HCT116 (cell line): ENCODE measurements around the gene IL1RL1. TPM values are rescaled to one million over a fixed set of nuclear protein-coding genes. Genes with fewer than 3 reads are reported as not detected.

Experiments used
- ATAC-seq: fragments of 200-7000 bp; cut with Tn5 transposase; 2 replicates; pipeline ENCODE4 v1.9.1; 2020; ENCODE audit warnings: mild to moderate bottlenecking, moderate library complexity
- BruUV-seq: library from RNA; stranded (reverse); fragments of 400-500 nt; replicated peaks from 2 replicates; lab custom pipeline; 2021; lab: Mats Ljungman, UMichigan
- CTCF ChIA-PET: fragments of 300-600 bp; sonication (Branson Sonifier 250); formaldehyde crosslinking; loops from one replicate; lab custom pipeline; 2021; ENCODE audit warnings: antibody characterized with exemption; lab: Charles Lee
- POLR2A ChIA-PET: fragments of 300-600, 350-600 bp; sonication (Branson Sonifier 250); formaldehyde crosslinking; loops from one replicate; lab custom pipeline; 2021; ENCODE audit warnings: antibody characterized with exemption; lab: Charles Lee
- RAD21 ChIA-PET, 2 experiments: fragments of 300-600 bp; sonication (Branson Sonifier 250); formaldehyde crosslinking; loops; one replicate each; lab custom pipeline; 2023; ENCODE audit warnings: low total read pairs in 2 of 2; ENCODE audit not compliant: uncharacterized antibody in 2 of 2, unreplicated experiment in 2 of 2, low non-redundant PET in 1 of 2; lab: Charles Lee
- DNase-seq: peaks from one replicate; pipeline ENCODE4 v3.0.0-alpha.2; 2010; ENCODE audit warnings: low read depth, low spot score
- H2AFZ ChIP-seq: fragments of 200-600 bp; shearing (Covaris generic), sonication (generic); 2 replicates; pipeline ENCODE4 v1.6.1; 2017; ENCODE audit warnings: low read depth, mixed run types, mixed read lengths, antibody characterized with exemption, low read length; ENCODE audit not compliant: poor library complexity, severe bottlenecking
- H3K27ac ChIP-seq: 2 replicates; pipeline ENCODE4 v1.5.1; 2012; ENCODE audit warnings: low read depth, low read length
- H3K27me3 ChIP-seq: fragments of 200-600 bp; sonication (generic); 2 replicates; pipeline ENCODE4 v1.6.1; 2016; ENCODE audit warnings: mixed run types, low read length, mixed read lengths; ENCODE audit not compliant: insufficient read depth
- H3K36me3 ChIP-seq, 2 experiments: fragments of 200-500 bp in 1 of 2; fragments of 200-600 bp in 1 of 2; sonication (Bioruptor generic) in 1 of 2; sonication (generic) in 1 of 2; 2 replicates each; pipeline versions ENCODE4 v1.5.1 to v1.6.1; 2014 to 2016; ENCODE audit warnings: low read length in 2 of 2, inconsistent platforms in 1 of 2, mixed read lengths in 1 of 2, mixed run types in 1 of 2; ENCODE audit not compliant: insufficient read depth in 2 of 2, control insufficient read depth in 1 of 2
- H3K4me1 ChIP-seq, 2 experiments: fragments of 200-600 bp in 1 of 2; sonication (generic) in 1 of 2; 2 replicates each; pipeline versions ENCODE4 v1.5.1 to v1.6.1; 2012 to 2017; ENCODE audit warnings: low read length in 2 of 2, inconsistent platforms in 1 of 2, mild to moderate bottlenecking in 1 of 2, mixed read lengths in 1 of 2, mixed run types in 1 of 2, moderate library complexity in 1 of 2; ENCODE audit not compliant: insufficient read depth in 2 of 2, control insufficient read depth in 1 of 2
- H3K4me2 ChIP-seq: fragments of 200-600 bp; sonication (generic); 2 replicates; pipeline ENCODE4 v1.6.1; 2017; ENCODE audit warnings: mixed run types, low read length, mixed read lengths
- H3K4me3 ChIP-seq, 2 experiments: fragments of 200-600 bp in 1 of 2; sonication (generic) in 1 of 2; replicated peaks in 1 of 2; 2 replicates each; pipeline ENCODE4 v1.5.1; 2011 to 2016; ENCODE audit warnings: low read length in 2 of 2, control low read depth in 1 of 2, low read depth in 1 of 2, mild to moderate bottlenecking in 1 of 2, mixed read lengths in 1 of 2, mixed run types in 1 of 2
- H3K79me2 ChIP-seq: fragments of 200-600 bp; sonication (generic); 2 replicates; pipeline ENCODE4 v1.6.1; 2017; ENCODE audit warnings: mild to moderate bottlenecking, mixed run types, low read length, moderate library complexity, mixed read lengths; ENCODE audit not compliant: insufficient read depth
- H3K9ac ChIP-seq: fragments of 200-600 bp; sonication (generic); 2 replicates; pipeline ENCODE4 v1.6.1; 2016; ENCODE audit warnings: low read length, mixed read lengths
- H3K9me2 ChIP-seq: fragments of 200-600 bp; sonication (generic), shearing (Covaris generic); 2 replicates; pipeline ENCODE4 v1.6.1; 2017; ENCODE audit warnings: mixed run types, mild to moderate bottlenecking, moderate library complexity; ENCODE audit not compliant: insufficient read depth
- H3K9me3 ChIP-seq, 2 experiments: fragments of 200-500 bp in 1 of 2; fragments of 200-600 bp in 1 of 2; sonication (Bioruptor generic) in 1 of 2; sonication (generic) in 1 of 2; 2 replicates each; pipeline ENCODE4 v1.6.1; 2014 to 2017; ENCODE audit warnings: low read length in 2 of 2, mixed read lengths in 2 of 2, inconsistent platforms in 1 of 2, low read depth in 1 of 2, mild to moderate bottlenecking in 1 of 2, mixed run types in 1 of 2, moderate library complexity in 1 of 2; ENCODE audit not compliant: control insufficient read depth in 1 of 2, insufficient read depth in 1 of 2
- H4K20me1 ChIP-seq: fragments of 200-600 bp; sonication (generic), shearing (Covaris generic); 2 replicates; pipeline ENCODE4 v1.6.1; 2017; ENCODE audit warnings: mixed run types, mild to moderate bottlenecking, moderate library complexity; ENCODE audit not compliant: insufficient read depth
- EGR1 ChIP-seq: IDR thresholded peaks from 2 replicates; pipeline ENCODE4 v1.6.1; 2012; ENCODE audit warnings: low read depth
- ELF1 ChIP-seq: IDR thresholded peaks from 2 replicates; pipeline ENCODE4 v1.6.1; 2012; ENCODE audit warnings: low read depth, borderline replicate concordance
- POLR2AphosphoS5 ChIP-seq: IDR thresholded peaks from 2 replicates; pipeline ENCODE4 v1.6.1; 2011; ENCODE audit warnings: mild to moderate bottlenecking, low read depth, low read length, moderate library complexity
- SP1 ChIP-seq: IDR thresholded peaks from 2 replicates; pipeline ENCODE4 v1.6.1; 2012; ENCODE audit warnings: low read depth
- SRF ChIP-seq: IDR thresholded peaks from 2 replicates; pipeline ENCODE4 v1.6.1; 2012; ENCODE audit warnings: low read depth
- YY1 ChIP-seq: IDR thresholded peaks from 2 replicates; pipeline ENCODE4 v1.6.1; 2011; ENCODE audit warnings: low read length, low read depth, moderate library complexity, mild to moderate bottlenecking; ENCODE audit not compliant: insufficient replicate concordance; ENCODE audit errors: extremely low read depth
- intact Hi-C: fragments of 100-400 bp; cut with micrococcal nuclease; formaldehyde crosslinking; loops from 2 replicates; pipeline ENCODE4 v1.10.0; 2022
- total RNA-seq: library from RNA; stranded (reverse); gene quantifications from one replicate; pipeline ENCODE4 v1.2.1, GENCODE V29; 2021; ENCODE audit not compliant: unreplicated experiment
- TF ChIP-seq, protein P1 (sequence below), 3 experiments: fragments of 200-600 bp in 1 of 3; sonication (generic) in 1 of 3; IDR thresholded peaks in 2 of 3; conservative IDR thresholded peaks in 1 of 3; 2 replicates each; pipeline ENCODE4 v1.5.1; 2012 to 2017; ENCODE audit warnings: low read depth in 2 of 3, low read length in 2 of 3, antibody characterized with exemption in 1 of 3, borderline replicate concordance in 1 of 3, control low read depth in 1 of 3, mild to moderate bottlenecking in 1 of 3, mixed read lengths in 1 of 3, mixed run types in 1 of 3, moderate library complexity in 1 of 3; ENCODE audit not compliant: insufficient read depth in 1 of 3
- TF ChIP-seq, protein P2 (sequence below): IDR thresholded peaks from 2 replicates; pipeline ENCODE4 v1.6.1; 2011; ENCODE audit warnings: mild to moderate bottlenecking, low read length, moderate library complexity; ENCODE audit not compliant: insufficient replicate concordance; ENCODE audit errors: extremely low read depth
- TF ChIP-seq, protein P3 (sequence below): IDR thresholded peaks from 2 replicates; pipeline ENCODE4 v1.6.1; 2012

IL1RL1 gene
- total RNA-seq, 1 experiment from 2014 or later, result not detected

DNA sequence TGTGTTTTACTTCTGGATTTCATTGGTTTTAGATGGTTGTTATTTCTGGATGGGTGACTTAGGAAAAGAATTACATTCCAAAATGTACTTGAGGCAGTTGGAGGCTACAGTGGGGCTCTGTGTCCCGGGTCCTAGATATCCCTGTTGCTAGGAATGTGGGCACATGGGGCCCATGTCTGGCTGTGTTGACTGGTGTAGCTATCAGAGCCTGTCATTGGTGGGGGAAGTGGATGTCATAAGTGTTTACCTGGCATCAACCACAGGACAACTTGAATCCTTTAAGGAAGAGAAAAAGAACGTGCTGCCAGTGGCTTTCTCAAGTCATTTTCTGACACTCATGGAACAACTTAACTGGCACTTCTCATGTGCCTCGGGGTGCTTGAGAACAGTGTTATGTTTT is 74.6 kb downstream of the IL1RL1 start:
- ChIA-PET CTCF (no interaction called here), POLR2A (no interaction called here), RAD21 (no interaction called here)
- H3K4me2 ChIP-seq, result no peak overlapping the region
- H3K9me2 ChIP-seq, result no peaks in the 10 kb centered on the region
- H3K4me1 ChIP-seq, result no peaks in the 10 kb centered on the region
- H3K27me3 ChIP-seq, result no peaks in the 10 kb centered on the region
- H4K20me1 ChIP-seq, result no peaks in the 10 kb centered on the region; the same call in 1 of the 2 replicates
- DNase-seq (no peak), ATAC-seq (no peak)
- no peak overlapping the region for H3K4me3 ChIP-seq
- no TSS peak for BruUV-seq
- TF ChIP-seq ELF1, result no peak
- TF ChIP-seq SP1, result no peak
- TF ChIP-seq POLR2AphosphoS5, result no peak
- TF ChIP-seq YY1, result no peak
- no peak for TF ChIP-seq SRF
- TF ChIP-seq EGR1, result no peak
- TF ChIP-seq, protein P1, sequence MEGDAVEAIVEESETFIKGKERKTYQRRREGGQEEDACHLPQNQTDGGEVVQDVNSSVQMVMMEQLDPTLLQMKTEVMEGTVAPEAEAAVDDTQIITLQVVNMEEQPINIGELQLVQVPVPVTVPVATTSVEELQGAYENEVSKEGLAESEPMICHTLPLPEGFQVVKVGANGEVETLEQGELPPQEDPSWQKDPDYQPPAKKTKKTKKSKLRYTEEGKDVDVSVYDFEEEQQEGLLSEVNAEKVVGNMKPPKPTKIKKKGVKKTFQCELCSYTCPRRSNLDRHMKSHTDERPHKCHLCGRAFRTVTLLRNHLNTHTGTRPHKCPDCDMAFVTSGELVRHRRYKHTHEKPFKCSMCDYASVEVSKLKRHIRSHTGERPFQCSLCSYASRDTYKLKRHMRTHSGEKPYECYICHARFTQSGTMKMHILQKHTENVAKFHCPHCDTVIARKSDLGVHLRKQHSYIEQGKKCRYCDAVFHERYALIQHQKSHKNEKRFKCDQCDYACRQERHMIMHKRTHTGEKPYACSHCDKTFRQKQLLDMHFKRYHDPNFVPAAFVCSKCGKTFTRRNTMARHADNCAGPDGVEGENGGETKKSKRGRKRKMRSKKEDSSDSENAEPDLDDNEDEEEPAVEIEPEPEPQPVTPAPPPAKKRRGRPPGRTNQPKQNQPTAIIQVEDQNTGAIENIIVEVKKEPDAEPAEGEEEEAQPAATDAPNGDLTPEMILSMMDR (IDR thresholded peaks at IDR 0.05 in 2 of 3, conservative IDR thresholded peaks at IDR 0.05 in 1 of 3; ENCODE audit: borderline replicate concordance in 1 of 3, insufficient read depth in 1 of 3, low read depth in 2 of 3, low read length in 2 of 3), result no peak
- H3K79me2 ChIP-seq, result no peaks in the 10 kb centered on the region
- intact Hi-C loops, result no loop called here
- no peak overlapping the region for H3K9ac ChIP-seq
- no peak overlapping the region for H3K27ac ChIP-seq
- H3K9me3 ChIP-seq, result peaks cover 6 to 8% of the 10 kb centered on the region in 2 experiments; a peak in 1 of 4 replicates
- H2AFZ ChIP-seq, result no peak overlapping the region
- no peaks in the 10 kb centered on the region for H3K36me3 ChIP-seq

DNA sequence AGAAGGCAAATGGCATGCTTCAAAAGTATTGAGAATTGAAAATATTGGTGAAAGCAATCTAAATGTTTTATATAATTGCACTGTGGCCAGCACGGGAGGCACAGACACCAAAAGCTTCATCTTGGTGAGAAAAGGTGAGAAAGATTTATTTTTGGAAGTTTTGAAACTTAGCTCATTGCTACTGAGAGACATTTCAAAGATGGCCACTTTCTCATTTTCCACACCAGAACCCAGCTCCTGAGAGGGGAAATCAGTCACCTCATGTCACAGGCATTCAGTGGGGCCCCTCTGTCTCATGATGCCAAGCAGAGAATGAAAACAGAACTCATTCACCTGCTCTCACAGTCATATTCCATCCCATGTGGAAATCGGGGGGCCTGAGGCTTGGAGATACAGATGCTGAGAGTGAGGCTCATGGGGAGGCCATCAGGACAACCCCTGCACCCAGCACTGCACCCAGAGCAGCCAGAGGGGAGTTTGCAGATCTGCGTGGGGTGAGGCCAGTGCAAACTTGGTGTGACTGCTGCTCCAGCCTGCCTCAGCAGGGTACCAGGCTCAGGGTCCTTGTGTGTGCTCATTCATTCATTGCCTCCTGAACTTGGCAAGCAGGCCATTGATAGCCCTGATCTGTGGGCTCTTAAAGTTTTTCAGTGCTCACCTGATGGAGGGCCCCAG is 75.6 kb downstream of the IL1RL1 start:
- BruUV-seq, result no TSS peak

More for the DNA sequence above, 75.6 kb downstream of the IL1RL1 start:
- H2AFZ ChIP-seq, result no peak overlapping the region
- H3K9me3 ChIP-seq, result peaks cover 6 to 8% of the 10 kb centered on the region in 2 experiments; a peak in 1 of 4 replicates
- TF ChIP-seq, protein P2, sequence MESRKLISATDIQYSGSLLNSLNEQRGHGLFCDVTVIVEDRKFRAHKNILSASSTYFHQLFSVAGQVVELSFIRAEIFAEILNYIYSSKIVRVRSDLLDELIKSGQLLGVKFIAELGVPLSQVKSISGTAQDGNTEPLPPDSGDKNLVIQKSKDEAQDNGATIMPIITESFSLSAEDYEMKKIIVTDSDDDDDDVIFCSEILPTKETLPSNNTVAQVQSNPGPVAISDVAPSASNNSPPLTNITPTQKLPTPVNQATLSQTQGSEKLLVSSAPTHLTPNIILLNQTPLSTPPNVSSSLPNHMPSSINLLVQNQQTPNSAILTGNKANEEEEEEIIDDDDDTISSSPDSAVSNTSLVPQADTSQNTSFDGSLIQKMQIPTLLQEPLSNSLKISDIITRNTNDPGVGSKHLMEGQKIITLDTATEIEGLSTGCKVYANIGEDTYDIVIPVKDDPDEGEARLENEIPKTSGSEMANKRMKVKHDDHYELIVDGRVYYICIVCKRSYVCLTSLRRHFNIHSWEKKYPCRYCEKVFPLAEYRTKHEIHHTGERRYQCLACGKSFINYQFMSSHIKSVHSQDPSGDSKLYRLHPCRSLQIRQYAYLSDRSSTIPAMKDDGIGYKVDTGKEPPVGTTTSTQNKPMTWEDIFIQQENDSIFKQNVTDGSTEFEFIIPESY, result no peak
- TF ChIP-seq, protein P3, sequence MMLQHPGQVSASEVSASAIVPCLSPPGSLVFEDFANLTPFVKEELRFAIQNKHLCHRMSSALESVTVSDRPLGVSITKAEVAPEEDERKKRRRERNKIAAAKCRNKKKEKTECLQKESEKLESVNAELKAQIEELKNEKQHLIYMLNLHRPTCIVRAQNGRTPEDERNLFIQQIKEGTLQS, result no peak
- ChIA-PET POLR2A (no interaction called here), CTCF (no interaction called here), RAD21 (no interaction called here)
- no peaks in the 10 kb centered on the region for H3K79me2 ChIP-seq
- intact Hi-C loops, result no loop called here
- no peaks in the 10 kb centered on the region for H3K4me1 ChIP-seq
- H3K4me3 ChIP-seq, result no peak overlapping the region
- DNase-seq (no peak), ATAC-seq (no peak)
- no peak overlapping the region for H3K4me2 ChIP-seq
- no peaks in the 10 kb centered on the region for H3K27me3 ChIP-seq
- no peak overlapping the region for H3K9ac ChIP-seq
- no peaks in the 10 kb centered on the region for H3K9me2 ChIP-seq
- no peaks in the 10 kb centered on the region for H3K36me3 ChIP-seq
- no peak overlapping the region for H3K27ac ChIP-seq
- no peaks in the 10 kb centered on the region; the same call in 1 of the 2 replicates for H4K20me1 ChIP-seq
